ENCODE measurements around the gene NR1I3. TPM values are rescaled to one million over a fixed set of nuclear protein-coding genes. Genes with fewer than 3 reads are reported as not detected.
A peak's percentile ranks its signal among the peaks of the same experiment; 100 is the strongest.

The NR1I3 gene, protein sequence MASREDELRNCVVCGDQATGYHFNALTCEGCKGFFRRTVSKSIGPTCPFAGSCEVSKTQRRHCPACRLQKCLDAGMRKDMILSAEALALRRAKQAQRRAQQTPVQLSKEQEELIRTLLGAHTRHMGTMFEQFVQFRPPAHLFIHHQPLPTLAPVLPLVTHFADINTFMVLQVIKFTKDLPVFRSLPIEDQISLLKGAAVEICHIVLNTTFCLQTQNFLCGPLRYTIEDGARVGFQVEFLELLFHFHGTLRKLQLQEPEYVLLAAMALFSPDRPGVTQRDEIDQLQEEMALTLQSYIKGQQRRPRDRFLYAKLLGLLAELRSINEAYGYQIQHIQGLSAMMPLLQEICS
- not detected in 2 replicates for total RNA-seq (2021)
- long read RNA-seq, result 0 reads

DNA sequence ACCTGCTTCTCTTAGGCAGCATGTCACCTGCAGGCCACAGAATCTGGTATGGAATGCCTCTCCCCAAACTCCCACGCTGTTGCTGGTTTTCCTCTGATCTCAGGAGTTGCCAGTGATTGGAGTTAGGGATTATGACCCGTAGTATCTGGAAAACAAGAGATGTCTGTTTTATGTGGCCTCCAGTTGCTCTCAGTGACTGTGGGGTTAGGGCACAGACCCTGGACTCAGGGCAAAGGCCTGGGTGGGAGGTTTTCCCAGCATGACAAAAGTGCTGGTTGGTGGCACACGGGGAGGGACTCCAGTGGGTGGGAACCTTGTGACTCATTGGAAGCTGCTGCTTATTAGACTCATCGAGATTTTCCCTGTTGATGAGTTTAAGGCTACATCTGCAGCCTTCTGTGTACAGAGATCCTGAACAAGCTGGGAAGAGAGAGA, at the start of gene NR1I3:
NR1I3 (minus strand) TSS at position 165 of the 435 bp plus-strand sequence. CDS start 1,638 bp downstream, outside the sequence.
- TF ChIP-seq, protein P1, sequence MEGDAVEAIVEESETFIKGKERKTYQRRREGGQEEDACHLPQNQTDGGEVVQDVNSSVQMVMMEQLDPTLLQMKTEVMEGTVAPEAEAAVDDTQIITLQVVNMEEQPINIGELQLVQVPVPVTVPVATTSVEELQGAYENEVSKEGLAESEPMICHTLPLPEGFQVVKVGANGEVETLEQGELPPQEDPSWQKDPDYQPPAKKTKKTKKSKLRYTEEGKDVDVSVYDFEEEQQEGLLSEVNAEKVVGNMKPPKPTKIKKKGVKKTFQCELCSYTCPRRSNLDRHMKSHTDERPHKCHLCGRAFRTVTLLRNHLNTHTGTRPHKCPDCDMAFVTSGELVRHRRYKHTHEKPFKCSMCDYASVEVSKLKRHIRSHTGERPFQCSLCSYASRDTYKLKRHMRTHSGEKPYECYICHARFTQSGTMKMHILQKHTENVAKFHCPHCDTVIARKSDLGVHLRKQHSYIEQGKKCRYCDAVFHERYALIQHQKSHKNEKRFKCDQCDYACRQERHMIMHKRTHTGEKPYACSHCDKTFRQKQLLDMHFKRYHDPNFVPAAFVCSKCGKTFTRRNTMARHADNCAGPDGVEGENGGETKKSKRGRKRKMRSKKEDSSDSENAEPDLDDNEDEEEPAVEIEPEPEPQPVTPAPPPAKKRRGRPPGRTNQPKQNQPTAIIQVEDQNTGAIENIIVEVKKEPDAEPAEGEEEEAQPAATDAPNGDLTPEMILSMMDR (conservative IDR thresholded peaks at IDR 0.05), result no peak
- H2BK15ac ChIP-seq (ENCODE audit: low read depth, low read length), result no peak within 1 kb of the TSS
- H2BK120ac ChIP-seq (ENCODE audit: low read depth, low read length, poor library complexity, severe bottlenecking), result no peak within 1 kb of the TSS
- H3K4me2 ChIP-seq (ENCODE audit: insufficient read depth, insufficient read length, low read length), result no peak within 1 kb of the TSS
- H3K18ac ChIP-seq (ENCODE audit: insufficient read length, low read depth, low read length), result no peak within 1 kb of the TSS
- H3K27me3 ChIP-seq (ENCODE audit: insufficient read depth, low read length), result peaks cover 4% of the 10 kb centered on the region
- no peaks in the 10 kb centered on the region for H3K4me1 ChIP-seq (ENCODE audit: insufficient read depth, low read length)
- no peaks in the 10 kb centered on the region for H3K79me1 ChIP-seq (ENCODE audit: insufficient read depth, low read depth, low read length, poor library complexity, severe bottlenecking)
- no peak within 1 kb of the TSS for H4K5ac ChIP-seq (ENCODE audit: insufficient read length, low read depth, low read length)
- Mint-ChIP-seq H3K4me3 (no peak within 1 kb of the TSS), H3K27ac (peak within 1 kb of the TSS in 2 of 3 experiments; percentile 32 to 54; a peak in 3 of 7 replicates), H3K4me1 (peaks cover 0 to 5% of the 10 kb centered on the region in 2 experiments; a peak in 1 of 4 replicates), H3K36me3 (ENCODE audit: insufficient read depth in 1 of 3, low read depth in 3 of 3) (no peaks in the 10 kb centered on the region), H3K9me3 (no peaks in the 10 kb centered on the region), H3K27me3 (ENCODE audit: low read depth) (no peaks in the 10 kb centered on the region; the same call in 1 of the 2 replicates)
- no peak within 1 kb of the TSS for H3T11ph ChIP-seq (ENCODE audit: low read length)
- no peak within 1 kb of the TSS for H3K14ac ChIP-seq (ENCODE audit: insufficient read depth, low read length)
- no peaks in the 10 kb centered on the region for H3K23me2 ChIP-seq (ENCODE audit: insufficient read length, low read depth, low read length, poor library complexity, severe bottlenecking)
- H2BK20ac ChIP-seq (ENCODE audit: low read depth, low read length, poor library complexity, severe bottlenecking), result no peak within 1 kb of the TSS
- H3K9me3 ChIP-seq (ENCODE audit: control insufficient read depth, low read depth, low read length), result no peaks in the 10 kb centered on the region
- H2BK5ac ChIP-seq (ENCODE audit: insufficient read length, low read length), result no peak within 1 kb of the TSS
- H2AK5ac ChIP-seq (ENCODE audit: insufficient read length, low read length), result no peak within 1 kb of the TSS
- no peak within 1 kb of the TSS for H4K8ac ChIP-seq (replicated peaks; ENCODE audit: insufficient read length, low read depth, low read length)
- no peak within 1 kb of the TSS for H3K23ac ChIP-seq (ENCODE audit: insufficient read length, low read depth, low read length)
- H3K9ac ChIP-seq (ENCODE audit: extremely low read depth, insufficient read length, low read length), result no peak within 1 kb of the TSS
- no peak within 1 kb of the TSS for H2BK12ac ChIP-seq (ENCODE audit: insufficient read length, low read depth, low read length)
- H4K20me1 ChIP-seq (ENCODE audit: control insufficient read depth, insufficient read depth, insufficient read length), result no peaks in the 10 kb centered on the region
- no peak for DNase-seq
- no peak within 1 kb of the TSS for H4K91ac ChIP-seq (ENCODE audit: insufficient read length, low read depth, low read length)
- WGBS (ENCODE audit: extremely low coverage, insufficient read length, low lambda C conversion rate), result no CpG with 5 or more reads among the region's 4 CpGs
- no peak within 1 kb of the TSS for H2AFZ ChIP-seq (ENCODE audit: low read length)
- no peak within 1 kb of the TSS for H3K27ac ChIP-seq (ENCODE audit: insufficient read length, low read depth, low read length)
- no peak within 1 kb of the TSS for H3K56ac ChIP-seq (ENCODE audit: insufficient read length, low read depth, low read length)
- no peak within 1 kb of the TSS for H3K4ac ChIP-seq (ENCODE audit: low read depth, low read length)
- H3K79me2 ChIP-seq (ENCODE audit: insufficient read depth, low read length), result no peaks in the 10 kb centered on the region

All from H9 (cell line).